ENCODE measurements around the gene CHURC1.

CHURC1 gene

DNA sequence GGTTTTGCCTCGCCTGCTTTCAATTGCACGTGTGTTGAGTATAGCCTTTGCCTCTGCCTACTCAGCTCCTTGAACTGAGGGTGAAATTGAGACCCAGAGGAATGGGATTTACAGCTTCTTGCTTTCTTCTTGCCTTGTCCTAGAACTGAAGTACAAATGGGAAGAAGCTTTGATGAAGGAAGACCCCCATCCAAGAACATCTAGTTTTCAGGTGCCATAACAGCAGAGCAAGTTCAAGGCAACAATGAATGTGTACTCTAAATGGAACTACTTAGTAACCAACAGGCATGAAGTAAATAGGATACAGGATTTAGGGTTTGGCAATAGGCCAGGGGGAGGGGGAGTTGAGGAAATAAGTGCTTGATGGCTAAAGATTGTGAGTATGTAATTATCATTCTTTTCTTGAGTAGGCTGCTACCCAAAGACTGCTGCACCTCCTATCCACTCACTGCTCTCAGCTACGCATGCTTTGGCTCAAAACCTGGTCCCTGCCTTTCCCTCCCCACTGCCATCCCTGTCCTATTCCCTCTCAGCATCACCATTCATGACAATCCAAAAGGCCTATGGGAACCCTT is 26.2 kb downstream of the CHURC1 start:
- H3K4me1 ChIP-seq (ENCODE audit: insufficient read depth, low read length, severe bottlenecking), result no peaks in the 10 kb centered on the region
- H3F3A ChIP-seq (ENCODE audit: insufficient read depth, low read length), result no peaks in the 10 kb centered on the region
- no peak overlapping the region for H3K27ac ChIP-seq (ENCODE audit: low read depth, low read length, poor library complexity, severe bottlenecking)
- no peak overlapping the region for H2AFZ ChIP-seq (ENCODE audit: low read length)
- no peak for TF ChIP-seq EZH2 (IDR thresholded peaks at IDR 0.05; ENCODE audit: borderline replicate concordance, low read length)
- TF ChIP-seq, protein P1, sequence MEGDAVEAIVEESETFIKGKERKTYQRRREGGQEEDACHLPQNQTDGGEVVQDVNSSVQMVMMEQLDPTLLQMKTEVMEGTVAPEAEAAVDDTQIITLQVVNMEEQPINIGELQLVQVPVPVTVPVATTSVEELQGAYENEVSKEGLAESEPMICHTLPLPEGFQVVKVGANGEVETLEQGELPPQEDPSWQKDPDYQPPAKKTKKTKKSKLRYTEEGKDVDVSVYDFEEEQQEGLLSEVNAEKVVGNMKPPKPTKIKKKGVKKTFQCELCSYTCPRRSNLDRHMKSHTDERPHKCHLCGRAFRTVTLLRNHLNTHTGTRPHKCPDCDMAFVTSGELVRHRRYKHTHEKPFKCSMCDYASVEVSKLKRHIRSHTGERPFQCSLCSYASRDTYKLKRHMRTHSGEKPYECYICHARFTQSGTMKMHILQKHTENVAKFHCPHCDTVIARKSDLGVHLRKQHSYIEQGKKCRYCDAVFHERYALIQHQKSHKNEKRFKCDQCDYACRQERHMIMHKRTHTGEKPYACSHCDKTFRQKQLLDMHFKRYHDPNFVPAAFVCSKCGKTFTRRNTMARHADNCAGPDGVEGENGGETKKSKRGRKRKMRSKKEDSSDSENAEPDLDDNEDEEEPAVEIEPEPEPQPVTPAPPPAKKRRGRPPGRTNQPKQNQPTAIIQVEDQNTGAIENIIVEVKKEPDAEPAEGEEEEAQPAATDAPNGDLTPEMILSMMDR (IDR thresholded peaks at IDR 0.05; ENCODE audit: low read length), result no peak
- no peak overlapping the region for H3K9ac ChIP-seq (ENCODE audit: low read length)
- H3K36me3 ChIP-seq (ENCODE audit: insufficient read depth, low read length), result peaks cover 34% of the 10 kb centered on the region; the same call in 1 of the 2 replicates
- no peaks in the 10 kb centered on the region for H3K9me2 ChIP-seq (ENCODE audit: low read depth, low read length)
- no peaks in the 10 kb centered on the region for H4K20me1 ChIP-seq (ENCODE audit: insufficient read depth, low read length)
- H3K27me3 ChIP-seq (ENCODE audit: insufficient read depth, low read length), result no peaks in the 10 kb centered on the region
- H3K4me3 ChIP-seq (ENCODE audit: low read depth, low read length, poor library complexity, severe bottlenecking), result no peak overlapping the region
- H3K79me2 ChIP-seq (ENCODE audit: insufficient read depth, low read length), result no peaks in the 10 kb centered on the region
- no peaks in the 10 kb centered on the region for H3K9me3 ChIP-seq (ENCODE audit: low read length)
- H3K4me2 ChIP-seq (ENCODE audit: low read length), result no peak overlapping the region

GRCh38 chr14:64942531-64943111 is 28.4 kb downstream of the CHURC1 start, which contains the start of gene GPX2:
Gene GPX2 (minus strand): TSS chr14:64942745. CDS start chr14:64942726, 19 bp downstream.
- H3K9me3 ChIP-seq (ENCODE audit: low read length), result no peaks in the 10 kb centered on the region
- no peak within 1 kb of the TSS for H3K27ac ChIP-seq (ENCODE audit: low read depth, low read length, poor library complexity, severe bottlenecking)
- H3K9me2 ChIP-seq (ENCODE audit: low read depth, low read length), result no peaks in the 10 kb centered on the region
- H3K4me2 ChIP-seq (ENCODE audit: low read length), result no peak within 1 kb of the TSS
- H2AFZ ChIP-seq (ENCODE audit: low read length), result no peak within 1 kb of the TSS
- H3K4me3 ChIP-seq (ENCODE audit: low read depth, low read length, poor library complexity, severe bottlenecking), result no peak within 1 kb of the TSS
- peaks cover 23% of the 10 kb centered on the region; the same call in 1 of the 2 replicates for H3K36me3 ChIP-seq (ENCODE audit: insufficient read depth, low read length)
- no peak within 1 kb of the TSS for H3K9ac ChIP-seq (ENCODE audit: low read length)
- no peaks in the 10 kb centered on the region for H3F3A ChIP-seq (ENCODE audit: insufficient read depth, low read length)
- no peaks in the 10 kb centered on the region for H3K4me1 ChIP-seq (ENCODE audit: insufficient read depth, low read length, severe bottlenecking)
- TF ChIP-seq EZH2 (IDR thresholded peaks at IDR 0.05; ENCODE audit: borderline replicate concordance, low read length), result no peak
- TF ChIP-seq, protein P1 (IDR thresholded peaks at IDR 0.05; ENCODE audit: low read length), result no peak
- H3K79me2 ChIP-seq (ENCODE audit: insufficient read depth, low read length), result no peaks in the 10 kb centered on the region
- no peaks in the 10 kb centered on the region for H3K27me3 ChIP-seq (ENCODE audit: insufficient read depth, low read length)
- H4K20me1 ChIP-seq (ENCODE audit: insufficient read depth, low read length), result no peaks in the 10 kb centered on the region

DNA sequence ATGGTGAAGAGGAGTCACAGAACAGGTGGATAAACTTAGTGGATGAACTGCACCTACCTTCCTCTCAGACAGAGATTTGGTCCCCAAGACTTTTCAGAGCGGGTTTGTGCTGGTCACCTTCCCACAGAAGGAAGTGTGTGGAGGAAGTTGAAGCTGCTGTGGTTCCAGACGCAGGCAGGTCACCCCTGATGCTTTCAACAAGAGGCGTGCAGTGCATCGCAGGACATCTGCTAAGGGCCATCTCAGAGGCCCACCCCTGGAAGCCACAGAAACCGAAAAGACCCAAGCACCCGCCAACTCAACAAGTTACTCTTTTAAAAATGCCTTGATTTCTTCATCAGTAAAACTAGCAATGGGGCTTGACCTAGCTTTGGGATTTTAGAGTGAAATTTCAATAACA is 29.3 kb downstream of the CHURC1 start:
- Histone ChIP-seq H3K27me3 (ENCODE audit: insufficient read depth, low read length) (no peaks in the 10 kb centered on the region), H3K79me2 (ENCODE audit: insufficient read depth, low read length) (no peaks in the 10 kb centered on the region), H4K20me1 (ENCODE audit: insufficient read depth, low read length) (no peaks in the 10 kb centered on the region), H3F3A (ENCODE audit: insufficient read depth, low read length) (no peaks in the 10 kb centered on the region), H3K9ac (ENCODE audit: low read length) (no peak overlapping the region), H2AFZ (ENCODE audit: low read length) (no peak overlapping the region), H3K9me2 (ENCODE audit: low read depth, low read length) (no peaks in the 10 kb centered on the region), H3K9me3 (ENCODE audit: low read length) (no peaks in the 10 kb centered on the region), H3K4me2 (ENCODE audit: low read length) (no peak overlapping the region), H3K36me3 (ENCODE audit: insufficient read depth, low read length) (peaks cover 22% of the 10 kb centered on the region; the same call in 1 of the 2 replicates), H3K4me3 (ENCODE audit: low read depth, low read length, poor library complexity, severe bottlenecking) (no peak overlapping the region), H3K4me1 (ENCODE audit: insufficient read depth, low read length, severe bottlenecking) (no peaks in the 10 kb centered on the region), H3K27ac (ENCODE audit: low read depth, low read length, poor library complexity, severe bottlenecking) (no peak overlapping the region)
- TF ChIP-seq, protein P1 (IDR thresholded peaks at IDR 0.05; ENCODE audit: low read length), result no peak

Data from OCI-LY1 (cell line).